ENCODE data around the gene TOLLIP.

DNA sequence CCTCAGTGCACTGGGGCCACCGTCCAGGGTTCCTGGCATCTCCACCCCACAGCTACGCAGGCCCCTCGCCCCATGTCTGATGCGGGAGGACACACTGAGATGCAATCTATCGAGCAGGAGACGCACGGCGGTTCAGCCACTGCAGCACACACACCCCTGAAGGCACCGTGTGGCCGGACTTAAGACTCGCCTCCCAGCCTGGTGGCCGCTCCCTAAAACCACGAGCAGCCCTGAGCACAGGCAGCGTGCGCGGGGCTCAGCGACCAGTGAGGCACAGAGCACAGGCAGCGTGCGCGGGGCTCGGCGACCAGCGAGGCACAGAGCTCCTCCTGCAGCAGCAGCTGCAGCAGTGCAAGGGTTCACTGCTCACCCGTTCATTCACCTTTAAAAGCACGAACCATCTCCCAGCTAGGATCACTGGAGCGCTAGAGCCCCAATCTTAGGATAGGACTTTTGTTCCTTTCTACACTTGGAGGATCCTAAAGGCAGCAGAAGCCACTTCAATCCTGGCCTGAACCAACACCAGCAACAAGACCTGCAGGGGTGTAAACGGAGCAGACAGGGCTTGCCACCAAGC lies 31.4 kb downstream of the TOLLIP start:
- TF ChIP-seq TCF12 (IDR thresholded peaks at IDR 0.05; ENCODE audit: low read depth) (no peak), NFIC (IDR thresholded peaks at IDR 0.05) (no peak), USF1 (IDR thresholded peaks at IDR 0.05) (no peak)

All from Ishikawa (cell line).